ENCODE measurements around the gene SLC17A5.

Gene SLC17A5

GRCh38 chr6:73671911-73672685 lies 18.3 kb upstream of the SLC17A5 start:
- Histone ChIP-seq H3K36me3 (no peaks in the 10 kb centered on the region), H3K4me3 (no peak overlapping the region), H3K27ac (no peak overlapping the region), H3K9me3 (no peaks in the 10 kb centered on the region), H3K4me1 (no peaks in the 10 kb centered on the region), H3K27me3 (peaks cover 0 to 2% of the 10 kb centered on the region in 2 donors)
- DNase-seq: no peak
- intact Hi-C loops (cut with DNase I; ENCODE audit: low total_unique reads): no loop called here
- no peak for TF ChIP-seq CTCF (IDR thresholded peaks at IDR 0.05)

GRCh38 chr6:73669005-73669404 lies 15.2 kb upstream of the SLC17A5 start:
- no peak overlapping the region for H3K27ac ChIP-seq
- intact Hi-C loops (cut with DNase I; ENCODE audit: low total_unique reads): no loop called here
- H3K36me3 ChIP-seq: no peaks in the 10 kb centered on the region
- H3K4me1 ChIP-seq: no peaks in the 10 kb centered on the region
- H3K4me3 ChIP-seq: no peak overlapping the region
- DNase-seq: no peak
- TF ChIP-seq CTCF (IDR thresholded peaks at IDR 0.05): no peak
- H3K27me3 ChIP-seq: peaks cover 0 to 2% of the 10 kb centered on the region in 2 donors
- H3K9me3 ChIP-seq: no peaks in the 10 kb centered on the region

- H3K36me3 ChIP-seq: no peaks in the 10 kb centered on the region
- intact Hi-C loops (cut with DNase I; ENCODE audit: low total_unique reads): no loop called here
- no peak overlapping the region for H3K27ac ChIP-seq
- H3K27me3 ChIP-seq: peaks cover 0 to 2% of the 10 kb centered on the region in 2 donors
- no peak overlapping the region for H3K4me3 ChIP-seq
- H3K4me1 ChIP-seq: no peaks in the 10 kb centered on the region
- DNase-seq: no peak
- no peak for TF ChIP-seq CTCF (IDR thresholded peaks at IDR 0.05)
- no peaks in the 10 kb centered on the region for H3K9me3 ChIP-seq
These were observed 14.0 kb upstream of the SLC17A5 start for GRCh38 chr6:73667798-73668197.

- Histone ChIP-seq H3K4me3 (no peak overlapping the region), H3K9me3 (no peaks in the 10 kb centered on the region), H3K4me1 (no peaks in the 10 kb centered on the region), H3K36me3 (no peaks in the 10 kb centered on the region), H3K27me3 (peaks cover 0 to 2% of the 10 kb centered on the region in 2 donors), H3K27ac (no peak overlapping the region)
- DNase-seq: no peak
- TF ChIP-seq CTCF (IDR thresholded peaks at IDR 0.05): no peak
- intact Hi-C loops (cut with DNase I; ENCODE audit: low total_unique reads): no loop called here
These were observed 12.6 kb upstream of the SLC17A5 start for GRCh38 chr6:73666393-73666792.

DNA sequence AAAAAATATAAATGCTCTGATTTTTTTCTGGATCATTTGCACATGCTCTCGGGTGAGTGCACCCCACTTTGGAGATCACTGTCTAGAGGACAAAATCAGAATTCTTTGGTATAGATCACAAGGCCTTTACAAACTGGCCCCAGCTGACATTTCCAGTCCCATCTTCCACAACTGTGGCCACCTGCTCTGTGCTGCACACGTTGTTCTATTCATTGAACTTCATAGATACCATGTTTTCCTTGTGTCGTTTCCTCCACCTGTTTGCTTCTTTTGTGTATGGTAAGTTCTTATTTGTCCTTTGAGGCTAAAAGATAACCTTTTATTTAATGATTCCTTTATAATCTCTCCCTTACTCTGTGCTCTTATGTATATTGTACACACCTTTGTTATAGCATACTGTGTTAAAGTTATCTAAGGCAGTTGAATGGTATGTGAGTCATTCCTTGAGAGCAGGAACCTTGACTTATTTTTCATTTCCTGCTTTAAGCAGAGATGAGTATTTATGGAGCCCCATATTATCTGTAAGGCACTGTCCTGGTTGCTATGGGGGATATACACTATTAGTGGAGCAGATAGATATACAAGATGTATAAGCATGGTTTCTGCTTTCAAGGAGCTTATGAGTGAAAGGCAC lies 12.0 kb upstream of the SLC17A5 start:
- intact Hi-C loops (cut with DNase I; ENCODE audit: low total_unique reads): no loop called here
- Histone ChIP-seq H3K36me3 (no peaks in the 10 kb centered on the region), H3K9me3 (no peaks in the 10 kb centered on the region), H3K27me3 (peaks cover 0 to 2% of the 10 kb centered on the region in 2 donors), H3K27ac (no peak overlapping the region), H3K4me1 (no peaks in the 10 kb centered on the region), H3K4me3 (no peak overlapping the region)
- DNase-seq: no peak
- TF ChIP-seq CTCF (IDR thresholded peaks at IDR 0.05): no peak

Measured in tibial artery (tissue), 4 donors.